ENCODE data around the gene TRAPPC3L. TPM values are rescaled to one million over a fixed set of nuclear protein-coding genes. Genes with fewer than 3 reads are reported as not detected.

Gene TRAPPC3L
- total RNA-seq, 1 donor = not detected

GRCh38 chr6:116475141-116475540, 70.3 kb downstream of the TRAPPC3L start:
- H3K4me3 ChIP-seq (ENCODE audit: low read depth, low read length) = no peak overlapping the region
- TF ChIP-seq CTCF (IDR thresholded peaks at IDR 0.05; ENCODE audit: insufficient read depth, low read depth, low read length) = no peak
- DNase-seq (ENCODE audit: low read depth) = no peak

GRCh38 chr6:116472706-116473105, 72.8 kb downstream of the TRAPPC3L start:
- no peak for DNase-seq (ENCODE audit: low read depth)
- TF ChIP-seq CTCF (IDR thresholded peaks at IDR 0.05; ENCODE audit: insufficient read depth, low read depth, low read length) = no peak
- H3K4me3 ChIP-seq (ENCODE audit: low read depth, low read length) = no peak overlapping the region

- no peak for DNase-seq (ENCODE audit: low read depth)
- H3K4me3 ChIP-seq (ENCODE audit: low read depth, low read length) = no peak overlapping the region
- TF ChIP-seq CTCF (IDR thresholded peaks at IDR 0.05; ENCODE audit: insufficient read depth, low read depth, low read length) = no peak
These were observed 74.0 kb downstream of the TRAPPC3L start for GRCh38 chr6:116471531-116471930.

- DNase-seq (ENCODE audit: low read depth) = no peak
- no peak for TF ChIP-seq CTCF (IDR thresholded peaks at IDR 0.05; ENCODE audit: insufficient read depth, low read depth, low read length)
- no peak overlapping the region for H3K4me3 ChIP-seq (ENCODE audit: low read depth, low read length)
These were observed 77.2 kb downstream of the TRAPPC3L start for GRCh38 chr6:116468293-116468692.

- DNase-seq (ENCODE audit: low read depth) = no peak
- H3K4me3 ChIP-seq (ENCODE audit: low read depth, low read length) = no peak overlapping the region
- no peak for TF ChIP-seq CTCF (IDR thresholded peaks at IDR 0.05; ENCODE audit: insufficient read depth, low read depth, low read length)
These were observed 78.0 kb downstream of the TRAPPC3L start for GRCh38 chr6:116467514-116467913.

GRCh38 chr6:116467096-116467495, 78.4 kb downstream of the TRAPPC3L start:
- no peak for DNase-seq (ENCODE audit: low read depth)
- H3K4me3 ChIP-seq (ENCODE audit: low read depth, low read length) = no peak overlapping the region
- TF ChIP-seq CTCF (IDR thresholded peaks at IDR 0.05; ENCODE audit: insufficient read depth, low read depth, low read length) = no peak

- no peak for TF ChIP-seq CTCF (IDR thresholded peaks at IDR 0.05; ENCODE audit: insufficient read depth, low read depth, low read length)
- no peak for DNase-seq (ENCODE audit: low read depth)
- H3K4me3 ChIP-seq (ENCODE audit: low read depth, low read length) = no peak overlapping the region
These were observed 80.2 kb downstream of the TRAPPC3L start for GRCh38 chr6:116465246-116465645.
